Endothelial cell of umbilical vein (primary cell): Measurements from ENCODE around the gene KIF5C. TPM values are rescaled to one million over a fixed set of nuclear protein-coding genes. Genes with fewer than 3 reads are reported as not detected.

Experiments
- BruUV-seq: library from RNA; stranded (reverse); fragments of 400-500 nt; replicated peaks from 2 replicates; lab custom pipeline; 2021; lab: Mats Ljungman, UMichigan
- CTCF ChIA-PET: fragments of 300-600, 350-600 bp; sonication (Branson Sonifier 250); formaldehyde crosslinking; loops from one replicate; lab custom pipeline; 2021; ENCODE audit warnings: antibody characterized with exemption, inconsistent platforms; lab: Charles Lee
- POLR2A ChIA-PET: fragments of 300-600, 350-600 bp; sonication (Branson Sonifier 250); formaldehyde crosslinking; loops from one replicate; lab custom pipeline; 2021; ENCODE audit warnings: antibody characterized with exemption, inconsistent platforms; lab: Charles Lee
- DNase-seq: peaks from one replicate; pipeline ENCODE4 v3.0.0-alpha.2; 2011; ENCODE audit warnings: low read depth, low spot score
- FAIRE-seq: peaks from 2 replicates; lab custom pipeline; 2011; peaks lifted over from hg19 to GRCh38; lab: Jason Lieb, UNC
- H2AFZ ChIP-seq: 2 replicates; pipeline ENCODE4 v1.6.0; 2012; ENCODE audit warnings: low read depth, low read length, control low read depth, inconsistent platforms
- H3K27ac ChIP-seq: 2 replicates; pipeline ENCODE4 v1.5.1; 2011; ENCODE audit warnings: low read depth, mild to moderate bottlenecking, control low read depth, low read length, moderate library complexity; ENCODE audit not compliant: insufficient read depth
- H3K27me3 ChIP-seq, 2 experiments: 2 replicates each; pipeline versions ENCODE4 v1.6.0 to v1.6.1; 2011; ENCODE audit warnings: low read length in 2 of 2, mixed read lengths in 1 of 2; ENCODE audit not compliant: control insufficient read depth in 2 of 2, insufficient read depth in 2 of 2
- H3K36me3 ChIP-seq, 2 experiments: 2 replicates in 1 of 2; 3 replicates in 1 of 2; pipeline ENCODE4 v1.5.1; 2011; ENCODE audit warnings: low read length in 2 of 2, mild to moderate bottlenecking in 1 of 2, moderate library complexity in 1 of 2; ENCODE audit not compliant: control insufficient read depth in 2 of 2, insufficient read depth in 2 of 2; ENCODE audit errors: extremely low read depth in 1 of 2
- H3K4me1 ChIP-seq: 3 replicates; pipeline ENCODE4 v1.5.1; 2011; ENCODE audit warnings: mild to moderate bottlenecking, low read length; ENCODE audit not compliant: control insufficient read depth, insufficient read depth; ENCODE audit errors: extremely low read depth
- H3K4me2 ChIP-seq: 2 replicates; pipeline ENCODE4 v1.6.1; 2011; ENCODE audit warnings: low read length, control low read depth, mixed read lengths; ENCODE audit not compliant: insufficient read depth
- H3K4me3 ChIP-seq, 3 experiments: fragments of 200-600 bp in 1 of 3; sonication (generic), shearing (Covaris generic) in 1 of 3; replicated peaks in 1 of 3; 2 replicates each; pipeline ENCODE4 v1.5.1; 2011 to 2016; ENCODE audit warnings: control low read depth in 3 of 3, low read length in 3 of 3, mild to moderate bottlenecking in 2 of 3, inconsistent platforms in 1 of 3, low read depth in 1 of 3, moderate library complexity in 1 of 3; ENCODE audit not compliant: insufficient read depth in 1 of 3
- H3K79me2 ChIP-seq: 2 replicates; pipeline ENCODE4 v1.6.0; 2012; ENCODE audit warnings: low read length, inconsistent platforms; ENCODE audit not compliant: control insufficient read depth, insufficient read depth
- H3K9ac ChIP-seq: replicated peaks from 2 replicates; pipeline ENCODE3; 2011; ENCODE audit warnings: low read length, control low read depth; ENCODE audit not compliant: insufficient read depth; ENCODE audit errors: extremely low read depth
- H3K9me1 ChIP-seq: replicated peaks from 3 replicates; pipeline ENCODE4 v1.6.0; 2011; ENCODE audit warnings: mild to moderate bottlenecking, low read length; ENCODE audit not compliant: control insufficient read depth, insufficient read depth; ENCODE audit errors: extremely low read depth
- H3K9me3 ChIP-seq: replicated peaks from 2 replicates; pipeline ENCODE4 v1.5.1; 2012; ENCODE audit warnings: low read length, inconsistent platforms; ENCODE audit not compliant: control insufficient read depth, insufficient read depth
- H4K20me1 ChIP-seq: replicated peaks from 2 replicates; pipeline ENCODE3; 2011; ENCODE audit warnings: mild to moderate bottlenecking, low read length; ENCODE audit not compliant: control insufficient read depth, insufficient read depth; ENCODE audit errors: extremely low read depth
- CTCF ChIP-seq, 2 donors: IDR thresholded peaks; 1 replicate in 1 of 2; 2 replicates in 1 of 2; pipeline ENCODE4 v1.5.1; 2011; ENCODE audit warnings: low read length in 2 of 2, mild to moderate bottlenecking in 2 of 2, moderate library complexity in 2 of 2, control low read depth in 1 of 2, inconsistent platforms in 1 of 2, low read depth in 1 of 2; ENCODE audit not compliant: insufficient read depth in 1 of 2; ENCODE audit errors: extremely low read depth in 1 of 2
- EZH2 ChIP-seq: IDR thresholded peaks from 2 replicates; pipeline ENCODE4 v1.6.1; 2012; ENCODE audit warnings: borderline replicate concordance, low read depth, mild to moderate bottlenecking, moderate library complexity, low read length, inconsistent platforms; ENCODE audit not compliant: severe bottlenecking
- FOS ChIP-seq: IDR thresholded peaks from 2 replicates; pipeline ENCODE4 v1.6.1; 2011; ENCODE audit warnings: mild to moderate bottlenecking, low read length, moderate library complexity, borderline replicate concordance; ENCODE audit not compliant: insufficient read depth
- GATA2 ChIP-seq: IDR thresholded peaks from 2 replicates; pipeline ENCODE4 v1.7.0; 2011; ENCODE audit warnings: low read depth, mild to moderate bottlenecking, moderate library complexity, mixed read lengths, low read length; ENCODE audit not compliant: insufficient read length, insufficient read depth
- JUN ChIP-seq: IDR thresholded peaks from 2 replicates; pipeline ENCODE4 v1.6.1; 2011; ENCODE audit warnings: borderline replicate concordance, low read depth; ENCODE audit not compliant: insufficient read length, insufficient read depth
- MAX ChIP-seq: IDR thresholded peaks from 2 replicates; pipeline ENCODE4 v1.6.1; 2011; ENCODE audit not compliant: insufficient read depth, insufficient read length
- MYC ChIP-seq: IDR thresholded peaks from one replicate; pipeline ENCODE4 v1.6.1; 2011; ENCODE audit warnings: mild to moderate bottlenecking, low read depth, low read length
- POLR2A ChIP-seq: IDR thresholded peaks from 2 replicates; pipeline ENCODE4 v1.6.1; 2012; ENCODE audit warnings: low read depth, mild to moderate bottlenecking, control low read depth, low read length
- POLR2AphosphoS5 ChIP-seq: IDR thresholded peaks from 2 replicates; pipeline ENCODE4 v1.6.1; 2012; ENCODE audit warnings: low read depth, mild to moderate bottlenecking, control low read depth, low read length, moderate library complexity; ENCODE audit not compliant: insufficient read depth
- dilution Hi-C: fragments of 300-500 bp; cut with MboI; formaldehyde crosslinking; loops from one replicate; pipeline ENCODE4 v1.15.0; 2019; ENCODE audit warnings: low sequenced_read_pairs; ENCODE audit not compliant: extremely low pct_ligation_motif_present
- intact Hi-C: fragments of 100-400 bp; cut with micrococcal nuclease; formaldehyde crosslinking; loops from one replicate; pipeline ENCODE4 v1.10.0; 2022
- polyA plus RNA-seq, 4 experiments: library from polyadenylated mRNA; depleted of rRNA in 3 of 4; stranded (reverse) in 3 of 4; unstranded in 1 of 4; fragments of >200 nt; gene quantifications; 2 replicates each; pipeline versions ENCODE4 v1.2.1 to v1.2.3, GENCODE V29; 2011 to 2012; ENCODE audit warnings: missing spikeins in 1 of 4
- total RNA-seq: library from RNA; stranded (reverse); gene quantifications from 2 replicates; pipeline ENCODE4 v1.2.3, GENCODE V29; 2021

Gene KIF5C
- total and polyA plus RNA-seq, 2 donors (not counting 3 experiments of a cell fraction or from before 2014, with no cell fraction given): 0.01 to 0.55 TPM

GRCh38 chr2:148882051-148882450 lies 7.0 kb downstream of the KIF5C start:
- Histone ChIP-seq H3K9me3 (no peaks in the 10 kb centered on the region), H3K79me2 (no peaks in the 10 kb centered on the region), H3K27ac (no peak overlapping the region), H2AFZ (no peak overlapping the region), H4K20me1 (no peaks in the 10 kb centered on the region), H3K4me1 (no peaks in the 10 kb centered on the region), H3K36me3 (no peaks in the 10 kb centered on the region), H3K9ac (no peak overlapping the region), H3K9me1 (no peaks in the 10 kb centered on the region), H3K27me3 (peaks cover 15 to 30% of the 10 kb centered on the region in 2 experiments), H3K4me3 (no peak overlapping the region), H3K4me2 (no peak overlapping the region)
- DNase-seq (no peak), FAIRE-seq (no peak)
- dilution Hi-C loops: no loop called here
- CTCF ChIA-PET: no interaction called here
- POLR2A ChIA-PET: no interaction called here
- no peak for TF ChIP-seq MYC
- no peak for TF ChIP-seq GATA2
- TF ChIP-seq MAX: no peak
- no peak for TF ChIP-seq POLR2A
- no peak for TF ChIP-seq FOS
- no peak for TF ChIP-seq POLR2AphosphoS5
- TF ChIP-seq EZH2: no peak
- TF ChIP-seq CTCF (IDR thresholded peaks at IDR 0.05; ENCODE audit: extremely low read depth in 1 of 2, insufficient read depth in 1 of 2, low read depth in 1 of 2, low read length in 2 of 2): no peak
- TF ChIP-seq JUN: no peak
- intact Hi-C loops: no loop called here
- BruUV-seq: no TSS peak
